Measurements from ENCODE around the gene EQTN. TPM values are rescaled to one million over a fixed set of nuclear protein-coding genes. Genes with fewer than 3 reads are reported as not detected.

Gene EQTN
- total and polyA plus RNA-seq, 2 of the 4 experiments (the other 2 are of a cell fraction) = not detected

GRCh38 chr9:27278374-27278773 is 18.6 kb downstream of the EQTN start:
- Histone ChIP-seq H3K56ac (ENCODE audit: extremely low read depth, insufficient read depth, low read length) (no peak overlapping the region), H2BK20ac (ENCODE audit: low read depth, low read length) (no peak overlapping the region), H4K5ac (ENCODE audit: low read depth, low read length) (no peak overlapping the region), H2BK120ac (ENCODE audit: low read depth, low read length) (no peak overlapping the region), H3K79me1 (ENCODE audit: low read depth in 1 of 2, low read length in 2 of 2) (no peaks in the 10 kb centered on the region), H2BK5ac (ENCODE audit: low read depth, low read length, poor library complexity, severe bottlenecking) (no peak overlapping the region), H3K36me3 (ENCODE audit: control insufficient read depth, insufficient read depth, low read length) (no peaks in the 10 kb centered on the region), H2AFZ (replicated peaks; ENCODE audit: low read length, poor library complexity) (no peak overlapping the region), H4K20me1 (ENCODE audit: insufficient read depth, low read length) (no peaks in the 10 kb centered on the region), H3K18ac (ENCODE audit: low read depth, low read length) (peak overlapping the region; percentile 28; the same call in 1 of the 2 replicates), H3K9ac (ENCODE audit: low read depth, low read length) (no peak overlapping the region), H3K23ac (ENCODE audit: low read depth, low read length) (no peak overlapping the region), H2BK15ac (ENCODE audit: low read depth, low read length) (no peak overlapping the region), H3K14ac (replicated peaks; ENCODE audit: low read depth, low read length) (no peak overlapping the region), H3K27me3 (ENCODE audit: control insufficient read depth, insufficient read depth, low read length) (peaks cover 6% of the 10 kb centered on the region), H2AK9ac (replicated peaks; ENCODE audit: low read depth, low read length, poor library complexity) (no peak overlapping the region), H3K4me3 (ENCODE audit: insufficient read depth, low read depth, low read length) (no peak overlapping the region), H3K4ac (ENCODE audit: low read depth, low read length) (no peak overlapping the region), H3K4me1 (ENCODE audit: control insufficient read depth, insufficient read depth, low read length) (peaks cover 4% of the 10 kb centered on the region), H3K9me1 (ENCODE audit: insufficient read depth, low read length) (no peaks in the 10 kb centered on the region), H3K4me2 (ENCODE audit: low read depth, low read length) (no peak overlapping the region), H4K91ac (ENCODE audit: insufficient read depth, low read depth, low read length) (no peak overlapping the region), H3K9me3 (ENCODE audit: control insufficient read depth, insufficient read depth, low read length) (no peaks in the 10 kb centered on the region), H4K8ac (ENCODE audit: low read depth in 2 of 2, low read length in 2 of 2) (no peak overlapping the region), H3K27ac (ENCODE audit: insufficient read depth, low read length) (no peak overlapping the region), H2AK5ac (ENCODE audit: low read depth, low read length) (no peak overlapping the region)
- intact Hi-C loops (cut with micrococcal nuclease) (loop anchor here (5.0 kb wide), 1 partner anchor 191 kb away; no protein-coding TSS in a partner anchor), dilution Hi-C loops (cut with HindIII; ENCODE audit: low sequenced_read_pairs, unreplicated experiment) (no loop called here), in situ Hi-C loops (cut with MboI; ENCODE audit: low sequenced_read_pairs) (loop anchor here (5.0 to 10.0 kb wide), 2 partner anchors 241 to 534 kb away; no protein-coding TSS in a partner anchor)
- DNase-seq = no peak
- no peak for TF ChIP-seq RAD21 (IDR thresholded peaks at IDR 0.05; ENCODE audit: low read length)
- no peak for TF ChIP-seq ELK1 (IDR thresholded peaks at IDR 0.05; ENCODE audit: borderline replicate concordance, low read depth, low read length)
- no peak for TF ChIP-seq RCOR1 (IDR thresholded peaks at IDR 0.05; ENCODE audit: insufficient replicate concordance, low read length)
- no peak for TF ChIP-seq MAZ (IDR thresholded peaks at IDR 0.05; ENCODE audit: borderline replicate concordance, low read depth, low read length)
- TF ChIP-seq SMC3 (IDR thresholded peaks at IDR 0.05; ENCODE audit: low read depth, low read length) = no peak
- TF ChIP-seq MAFK (IDR thresholded peaks at IDR 0.05; ENCODE audit: low read depth, low read length) = no peak
- TF ChIP-seq NFE2L2 (IDR thresholded peaks at IDR 0.05; ENCODE audit: low read depth, low read length) = no peak
- no peak for TF ChIP-seq RFX5 (IDR thresholded peaks at IDR 0.05; ENCODE audit: low read depth, low read length)
- TF ChIP-seq FOS (IDR thresholded peaks at IDR 0.05; ENCODE audit: low read depth, low read length) = no peak
- POLR2A ChIA-PET (ENCODE audit: unreplicated experiment) = no interaction called here
- CTCF ChIA-PET = no interaction called here
- no peak for ATAC-seq (ENCODE audit: low read depth)
- no TSS peak for BruUV-seq (replicated peaks)
- WGBS, 2 experiments (ENCODE audit: extremely low coverage in 2 of 2, insufficient read length in 1 of 2) = no CpG with 5 or more reads among the region's 1 CpG

All from IMR-90 (cell line).